CD4-positive, alpha-beta T cell treated with Interleukin-17A for 1 hour (primary cell): ENCODE data around the gene RBCK1.
"Not testable (repeated sequence)": the region's sequence is repeated elsewhere in the genome, so short reads cannot be mapped to it uniquely, and the experiment has no call there.

Experiments
- DNase-seq: peaks from one replicate; pipeline ENCODE4 v3.0.0-alpha.2; 2020

RBCK1 gene

GRCh38 chr20:475463-476357, 67.6 kb downstream of the RBCK1 start:
- DNase-seq = no peak

DNA sequence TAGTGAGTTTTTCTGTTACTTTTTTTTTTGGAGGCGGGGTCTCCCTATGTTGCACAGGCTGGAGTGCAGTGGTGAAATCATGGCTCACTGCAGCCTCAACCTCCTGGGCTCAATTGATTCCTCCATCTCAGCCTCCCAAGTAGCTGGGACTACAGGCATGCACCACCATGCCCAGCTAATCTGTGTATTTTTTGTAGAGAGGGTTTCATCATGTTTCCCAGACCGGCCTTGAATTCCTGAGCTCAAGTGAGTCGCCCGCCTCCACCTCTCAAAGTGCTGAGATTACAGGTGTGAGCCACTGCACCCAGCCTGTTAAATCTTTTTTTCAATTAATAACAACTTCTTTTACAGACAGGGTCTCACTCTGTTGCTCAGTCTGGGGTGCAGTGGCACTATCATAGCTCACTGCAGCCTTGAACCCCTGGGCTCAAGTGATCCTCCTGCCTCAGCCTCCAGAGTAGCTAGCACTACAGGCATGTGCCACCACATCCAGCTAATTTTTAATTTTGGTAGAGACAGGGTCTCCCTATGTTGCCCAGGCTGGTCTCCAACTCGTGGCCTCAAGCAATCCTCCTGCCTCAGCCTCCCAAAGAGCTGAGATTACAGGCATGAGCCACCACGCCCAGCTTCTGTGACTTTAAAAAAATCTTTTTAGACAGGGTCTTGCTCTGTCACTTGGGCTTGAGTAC, 68.6 kb downstream of the RBCK1 start:
- DNase-seq = not testable (repeated sequence)

- no peak for DNase-seq
Measured at GRCh38 chr20:478010-478948, 70.2 kb downstream of the RBCK1 start.

DNA sequence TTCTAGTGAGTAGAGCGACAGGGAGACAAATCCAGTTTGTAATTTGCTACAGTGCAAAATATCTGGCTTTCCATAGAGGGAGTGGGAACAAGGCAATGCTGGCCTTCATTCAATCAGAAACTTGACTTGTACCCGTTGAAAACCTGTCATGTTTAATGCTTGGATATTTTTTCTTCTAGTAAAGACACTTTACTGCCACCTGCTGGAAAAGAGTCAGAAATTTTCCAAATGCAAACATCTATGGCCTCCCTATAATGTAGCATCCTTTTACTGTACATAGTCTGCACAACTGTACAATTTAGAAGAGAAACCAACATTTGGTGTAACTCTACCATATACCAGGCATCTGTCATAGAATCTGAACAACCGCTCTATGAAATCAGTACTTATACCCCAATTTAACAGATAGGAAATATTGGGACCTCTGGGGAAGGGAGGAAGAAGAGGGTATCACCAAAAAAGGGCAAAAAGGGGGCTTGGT, 70.9 kb downstream of the RBCK1 start:
- DNase-seq = peak; percentile 82

DNA sequence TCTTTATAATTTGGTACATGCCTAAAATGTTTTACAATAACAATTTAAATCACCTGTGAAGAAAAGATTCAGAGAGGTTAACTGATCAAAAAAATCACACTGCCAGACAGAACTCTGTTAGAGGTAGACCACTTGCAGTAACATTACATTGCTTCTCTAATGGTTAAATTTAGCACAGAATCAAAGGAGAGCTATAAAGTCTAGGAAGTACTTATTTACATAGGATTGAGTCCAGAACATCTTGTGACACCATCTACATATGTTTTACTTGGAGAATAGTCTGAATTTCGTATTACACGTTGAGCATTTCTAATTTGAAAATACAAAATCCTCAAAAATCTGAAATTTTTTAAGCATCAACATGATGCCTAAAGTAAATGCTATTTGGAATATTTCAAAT, 71.4 kb downstream of the RBCK1 start:
- no peak for DNase-seq

GRCh38 chr20:480044-480443, 71.9 kb downstream of the RBCK1 start:
- no peak for DNase-seq

DNA sequence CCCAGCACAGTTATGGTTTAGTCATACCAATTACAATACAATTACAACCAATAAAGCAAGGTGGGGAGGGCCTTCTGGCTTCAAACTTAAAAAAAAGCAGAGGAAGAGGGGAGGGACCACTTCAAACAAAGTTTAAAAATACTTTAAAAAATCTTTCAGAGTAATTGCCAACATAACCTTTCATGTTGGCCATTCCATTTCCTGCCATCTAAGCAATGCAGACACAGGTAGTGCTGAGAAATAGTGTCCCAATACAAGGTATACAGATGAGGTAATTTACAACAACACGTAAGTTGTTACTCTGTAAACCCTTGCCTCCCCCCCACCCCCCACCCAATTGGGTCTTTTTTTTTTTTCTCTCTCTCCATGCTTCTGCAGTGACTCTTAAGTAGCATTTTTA, 73.1 kb downstream of the RBCK1 start:
- DNase-seq = peak; percentile 47
